ENCODE results near the gene ITSN1.

Gene ITSN1

GRCh38 chr21:33767960-33768359 lies 125.7 kb downstream of the ITSN1 start:
- TF ChIP-seq, protein P1, sequence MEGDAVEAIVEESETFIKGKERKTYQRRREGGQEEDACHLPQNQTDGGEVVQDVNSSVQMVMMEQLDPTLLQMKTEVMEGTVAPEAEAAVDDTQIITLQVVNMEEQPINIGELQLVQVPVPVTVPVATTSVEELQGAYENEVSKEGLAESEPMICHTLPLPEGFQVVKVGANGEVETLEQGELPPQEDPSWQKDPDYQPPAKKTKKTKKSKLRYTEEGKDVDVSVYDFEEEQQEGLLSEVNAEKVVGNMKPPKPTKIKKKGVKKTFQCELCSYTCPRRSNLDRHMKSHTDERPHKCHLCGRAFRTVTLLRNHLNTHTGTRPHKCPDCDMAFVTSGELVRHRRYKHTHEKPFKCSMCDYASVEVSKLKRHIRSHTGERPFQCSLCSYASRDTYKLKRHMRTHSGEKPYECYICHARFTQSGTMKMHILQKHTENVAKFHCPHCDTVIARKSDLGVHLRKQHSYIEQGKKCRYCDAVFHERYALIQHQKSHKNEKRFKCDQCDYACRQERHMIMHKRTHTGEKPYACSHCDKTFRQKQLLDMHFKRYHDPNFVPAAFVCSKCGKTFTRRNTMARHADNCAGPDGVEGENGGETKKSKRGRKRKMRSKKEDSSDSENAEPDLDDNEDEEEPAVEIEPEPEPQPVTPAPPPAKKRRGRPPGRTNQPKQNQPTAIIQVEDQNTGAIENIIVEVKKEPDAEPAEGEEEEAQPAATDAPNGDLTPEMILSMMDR (IDR thresholded peaks at IDR 0.05) = no peak
- TF ChIP-seq ZFX (IDR thresholded peaks at IDR 0.05; ENCODE audit: borderline replicate concordance) = no peak
- H3K27ac ChIP-seq = no peak overlapping the region

- no peak overlapping the region for H3K27ac ChIP-seq
- TF ChIP-seq ZFX (IDR thresholded peaks at IDR 0.05; ENCODE audit: borderline replicate concordance) = no peak
- TF ChIP-seq, protein P1 (IDR thresholded peaks at IDR 0.05) = no peak
Observed at GRCh38 chr21:33769057-33769456, 126.8 kb downstream of the ITSN1 start.

- TF ChIP-seq, protein P1 (IDR thresholded peaks at IDR 0.05) = no peak
- no peak for TF ChIP-seq ZFX (IDR thresholded peaks at IDR 0.05; ENCODE audit: borderline replicate concordance)
- H3K27ac ChIP-seq = no peak overlapping the region
Observed at GRCh38 chr21:33770542-33770941, 128.2 kb downstream of the ITSN1 start.

DNA sequence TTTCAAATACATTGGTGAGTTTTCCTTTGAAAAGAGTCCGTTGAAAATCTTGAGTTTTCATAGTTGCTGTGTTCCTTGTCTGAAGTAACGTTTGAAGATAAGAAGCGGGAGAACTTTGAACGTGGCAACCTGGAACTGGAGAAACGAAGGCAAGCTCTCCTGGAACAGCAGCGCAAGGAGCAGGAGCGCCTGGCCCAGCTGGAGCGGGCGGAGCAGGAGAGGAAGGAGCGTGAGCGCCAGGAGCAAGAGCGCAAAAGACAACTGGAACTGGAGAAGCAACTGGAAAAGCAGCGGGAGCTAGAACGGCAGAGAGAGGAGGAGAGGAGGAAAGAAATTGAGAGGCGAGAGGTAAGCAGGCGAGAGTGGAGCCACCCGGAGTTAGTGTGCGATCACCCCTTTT lies 129.7 kb downstream of the ITSN1 start:
- no peak overlapping the region for H3K27ac ChIP-seq
- no peak for TF ChIP-seq ZFX (IDR thresholded peaks at IDR 0.05; ENCODE audit: borderline replicate concordance)
- TF ChIP-seq, protein P1 (IDR thresholded peaks at IDR 0.05) = no peak

DNA sequence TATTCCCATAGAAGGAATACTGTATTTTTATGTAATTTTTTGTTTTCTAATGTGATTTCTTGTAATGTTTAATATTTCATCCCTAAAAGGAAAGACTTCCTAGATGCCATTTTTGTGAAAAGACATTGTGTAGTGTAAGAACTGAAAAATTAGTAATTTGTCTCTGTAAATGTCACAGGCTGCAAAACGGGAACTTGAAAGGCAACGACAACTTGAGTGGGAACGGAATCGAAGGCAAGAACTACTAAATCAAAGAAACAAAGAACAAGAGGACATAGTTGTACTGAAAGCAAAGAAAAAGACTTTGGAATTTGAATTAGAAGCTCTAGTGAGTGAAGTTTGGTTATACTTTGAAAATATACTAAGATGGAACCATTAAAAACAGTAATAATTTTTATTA lies 132.2 kb downstream of the ITSN1 start:
- TF ChIP-seq, protein P1 (IDR thresholded peaks at IDR 0.05) = no peak
- no peak for TF ChIP-seq ZFX (IDR thresholded peaks at IDR 0.05; ENCODE audit: borderline replicate concordance)
- H3K27ac ChIP-seq = no peak overlapping the region

GRCh38 chr21:33775100-33775828 lies 133.0 kb downstream of the ITSN1 start:
- H3K27ac ChIP-seq = no peak overlapping the region
- no peak for TF ChIP-seq ZFX (IDR thresholded peaks at IDR 0.05; ENCODE audit: borderline replicate concordance)
- TF ChIP-seq, protein P1 (IDR thresholded peaks at IDR 0.05) = no peak

- no peak for TF ChIP-seq ZFX (IDR thresholded peaks at IDR 0.05; ENCODE audit: borderline replicate concordance)
- TF ChIP-seq, protein P1 (IDR thresholded peaks at IDR 0.05) = no peak
- no peak overlapping the region for H3K27ac ChIP-seq
Observed at GRCh38 chr21:33780631-33781030, 138.3 kb downstream of the ITSN1 start.
